HG03108 (cell line): Measurements from ENCODE around the gene DLK2.
"Not testable (repeated sequence)": the region's sequence is repeated elsewhere in the genome, so short reads cannot be mapped to it uniquely, and the experiment has no call there.

Experiments
- ATAC-seq: cut with Tn5 transposase; IDR thresholded peaks from one replicate; pipeline ENCODE4 v1.9.1; 2021; ENCODE audit warnings: moderate library complexity; ENCODE audit not compliant: unreplicated experiment

DLK2 gene

GRCh38 chr6:43455531-43456428 is at the start of gene DLK2:
TSS of gene DLK2 (minus strand) at chr6:43455548. CDS start at chr6:43454825, 723 bp downstream.
- no peak for ATAC-seq

DNA sequence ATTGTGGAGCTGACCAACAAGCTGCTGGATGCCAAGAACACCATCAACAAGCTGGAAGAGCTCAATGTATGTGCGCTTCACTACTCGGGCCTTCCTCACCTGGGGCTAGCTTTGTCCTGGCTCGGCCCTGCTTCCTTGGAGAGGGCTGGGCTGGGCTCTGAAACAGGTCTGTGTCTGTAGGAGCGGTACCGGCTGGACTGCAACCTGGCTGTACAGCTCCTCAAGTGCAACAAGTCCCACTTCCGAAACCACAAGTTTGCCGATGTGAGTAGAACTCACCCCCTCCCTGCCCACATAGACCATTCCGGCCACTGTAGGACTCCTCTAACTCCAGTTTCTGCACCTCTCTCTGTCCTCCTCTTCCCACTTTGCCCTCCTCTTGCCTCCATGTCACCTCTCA is 48.1 kb upstream of the DLK2 start:
- no peak for ATAC-seq

- ATAC-seq, result no peak
Measured at GRCh38 chr6:43502666-43503065, 47.3 kb upstream of the DLK2 start.

DNA sequence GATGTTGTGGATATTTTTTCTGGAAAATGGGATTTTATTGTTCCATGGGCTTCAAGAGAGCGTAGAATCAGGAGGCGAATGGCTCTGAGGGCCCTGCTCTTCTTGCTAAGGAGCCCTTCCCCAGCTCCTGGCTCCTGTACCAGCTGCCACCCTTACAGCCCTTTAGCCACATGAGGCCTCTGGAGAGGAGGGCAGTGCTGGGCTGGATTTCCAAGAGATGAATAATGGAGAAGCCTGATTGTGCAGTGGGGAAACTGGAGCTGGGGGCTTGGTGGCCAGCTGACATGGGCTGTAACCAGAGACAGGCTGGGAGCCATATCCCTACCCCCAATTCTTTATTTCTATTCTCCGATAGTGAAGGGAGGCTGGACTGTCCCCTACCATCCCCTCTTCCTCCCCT is 45.6 kb upstream of the DLK2 start:
- no peak for ATAC-seq

DNA sequence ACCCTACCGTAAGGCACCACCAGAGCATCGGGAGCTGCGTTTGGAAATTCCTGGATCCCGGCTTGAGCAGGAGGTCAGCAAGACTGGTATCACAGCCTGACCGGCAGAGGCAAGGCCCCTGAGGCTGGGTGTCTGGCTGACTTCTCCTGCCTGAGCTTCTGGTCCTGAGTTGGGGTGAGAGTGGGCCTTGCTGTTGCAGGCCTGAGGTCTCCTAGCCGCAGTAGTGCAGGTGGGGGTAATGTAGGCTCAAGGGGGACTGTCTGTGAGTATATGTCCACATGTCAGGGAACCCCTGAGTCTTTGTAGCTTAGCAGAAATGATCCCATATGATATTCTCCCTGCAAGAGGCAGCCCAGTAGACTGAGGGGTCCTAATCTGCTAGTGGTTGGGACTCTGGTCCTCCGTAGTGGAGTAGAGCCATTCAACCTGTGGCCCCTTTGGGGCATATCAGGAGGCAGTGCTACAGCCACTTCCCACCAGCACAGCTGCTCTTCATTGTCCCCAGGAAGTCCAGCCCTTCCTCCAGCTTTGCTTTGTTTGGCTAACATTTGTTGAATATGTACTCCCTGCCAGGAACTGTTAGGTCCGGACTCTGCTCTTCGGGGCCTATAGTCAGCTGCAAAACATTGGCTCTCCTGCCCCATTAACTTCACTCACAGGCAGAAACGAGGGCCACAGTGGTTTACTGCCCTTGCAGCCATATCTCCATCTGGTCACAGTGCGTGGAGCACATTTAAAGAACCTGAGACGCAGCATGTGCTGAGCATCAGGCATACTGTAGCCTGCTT is 43.9 kb upstream of the DLK2 start:
- no peak for ATAC-seq

DNA sequence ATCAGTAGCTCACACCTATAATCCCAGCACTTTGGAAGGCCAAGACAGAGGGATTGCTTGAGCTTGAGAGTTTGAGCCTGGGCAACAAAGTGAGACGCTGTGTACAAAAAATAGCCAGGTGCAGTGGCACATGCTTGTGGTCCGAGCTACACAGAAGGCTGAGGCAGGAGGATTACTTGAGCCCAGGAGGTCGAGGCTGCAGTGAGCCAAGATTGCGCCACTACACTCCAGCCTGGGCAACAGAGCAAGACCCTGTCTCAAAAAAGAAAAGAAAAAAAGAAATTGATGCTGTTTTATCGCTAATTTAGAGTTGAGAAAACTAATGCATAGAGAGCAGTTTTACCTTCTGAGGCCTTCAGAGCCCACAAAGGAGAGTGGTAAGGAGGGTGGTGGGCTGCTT is 42.9 kb upstream of the DLK2 start:
- not testable (repeated sequence) for ATAC-seq

- no peak for ATAC-seq
Measured at GRCh38 chr6:43497689-43498088, 42.3 kb upstream of the DLK2 start.

DNA sequence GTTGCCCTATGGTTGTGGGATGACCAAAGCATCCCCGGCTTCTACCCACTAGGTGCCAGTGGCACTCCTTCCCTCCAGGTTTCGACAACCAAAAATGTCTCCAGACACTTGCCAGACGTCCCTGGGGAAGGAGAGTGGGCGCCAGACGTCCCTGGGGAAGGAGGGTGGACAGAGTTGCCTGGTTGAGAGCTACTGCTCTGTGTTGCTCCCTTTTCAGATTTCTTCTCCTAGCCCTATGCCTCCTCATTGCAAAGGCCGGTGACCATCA is 41.7 kb upstream of the DLK2 start:
- no peak for ATAC-seq

- ATAC-seq, result no peak
Measured at GRCh38 chr6:43496370-43497128, 41.2 kb upstream of the DLK2 start.

DNA sequence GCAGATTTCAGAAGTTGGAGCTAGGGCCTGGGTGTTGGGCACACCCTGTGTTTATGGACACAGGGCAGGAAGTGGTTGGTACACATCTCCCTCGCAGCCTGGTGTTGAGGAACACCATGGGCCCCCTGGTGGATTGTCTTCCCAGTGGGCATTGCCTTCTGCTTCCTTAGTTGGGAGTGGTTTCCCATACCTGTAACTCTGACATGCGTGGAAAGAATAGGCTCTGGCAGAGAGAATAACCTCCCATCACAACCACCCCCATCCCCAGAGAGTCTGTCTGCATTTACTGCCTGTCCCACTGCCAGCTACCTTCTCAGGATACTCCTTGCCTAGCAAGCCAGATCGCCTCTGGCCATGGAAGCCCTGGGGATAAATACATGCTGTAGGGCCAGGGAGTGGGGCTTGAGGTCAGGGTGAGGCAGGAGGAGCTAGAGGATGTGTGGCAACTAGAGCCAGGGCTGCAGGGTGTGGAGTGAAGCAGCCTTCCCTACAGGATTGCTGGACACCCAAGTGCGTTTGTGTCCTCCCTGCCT is 40.1 kb upstream of the DLK2 start:
- ATAC-seq, result no peak

DNA sequence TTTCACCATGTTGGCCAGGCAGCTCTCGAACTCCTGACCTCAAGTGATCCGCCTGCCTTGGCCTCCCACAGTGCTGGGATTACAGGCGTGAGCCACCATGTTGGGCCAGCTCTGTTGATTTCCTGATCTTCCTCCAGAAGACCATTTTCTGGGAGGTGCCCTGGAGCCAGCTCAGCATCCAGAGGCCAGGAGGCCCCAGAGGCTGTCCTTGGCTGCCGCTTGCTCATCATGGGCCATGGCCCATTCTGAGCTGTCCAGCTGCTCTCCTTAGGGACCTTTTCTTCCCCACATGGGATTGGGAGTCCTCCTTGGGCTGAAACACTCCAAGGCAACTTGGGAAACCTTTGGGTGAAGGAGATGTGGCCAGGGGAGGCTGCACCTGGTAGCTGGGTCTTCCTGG is 39.4 kb upstream of the DLK2 start:
- no peak for ATAC-seq

GRCh38 chr6:43494321-43494720 is 39.0 kb upstream of the DLK2 start:
- no peak for ATAC-seq

DNA sequence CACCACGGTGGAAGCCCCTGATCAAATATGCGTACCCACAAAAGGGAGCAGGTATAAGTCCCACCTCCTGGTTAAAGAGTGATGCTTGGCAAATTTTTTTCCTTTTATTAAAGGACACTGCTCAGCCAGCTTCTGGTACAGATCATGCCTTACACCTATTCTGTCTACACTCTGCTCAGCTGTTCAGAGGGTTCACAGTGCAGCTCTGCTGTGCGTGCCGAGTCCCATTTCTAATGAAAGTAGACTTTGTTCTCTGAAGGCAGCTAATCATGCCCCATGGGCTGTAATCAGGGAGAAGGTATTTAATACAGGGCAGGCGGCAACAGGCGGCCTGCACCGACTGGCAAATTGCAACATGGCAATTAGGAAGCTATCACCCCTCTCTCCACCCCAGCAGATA is 38.5 kb upstream of the DLK2 start:
- no peak for ATAC-seq

DNA sequence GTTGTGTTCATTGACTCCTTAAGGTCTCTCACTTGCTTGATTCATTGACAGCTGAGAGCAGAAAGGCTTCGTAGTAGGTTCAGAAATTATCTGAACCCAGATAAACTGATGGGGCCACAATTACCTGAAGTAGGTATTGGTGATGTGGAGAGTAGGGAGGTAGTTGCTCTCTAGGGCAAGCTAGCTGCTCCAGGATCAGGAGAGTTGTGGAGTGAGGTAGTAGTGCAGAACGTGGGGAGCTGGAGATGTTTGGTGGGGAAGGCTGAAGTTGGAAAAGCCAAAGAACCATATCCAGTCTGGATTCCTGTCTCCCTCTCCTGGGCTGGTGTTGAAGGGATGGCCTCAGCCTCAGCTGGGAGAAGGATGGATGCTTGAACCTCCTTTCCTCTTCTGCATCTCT is 37.9 kb upstream of the DLK2 start:
- no peak for ATAC-seq

DNA sequence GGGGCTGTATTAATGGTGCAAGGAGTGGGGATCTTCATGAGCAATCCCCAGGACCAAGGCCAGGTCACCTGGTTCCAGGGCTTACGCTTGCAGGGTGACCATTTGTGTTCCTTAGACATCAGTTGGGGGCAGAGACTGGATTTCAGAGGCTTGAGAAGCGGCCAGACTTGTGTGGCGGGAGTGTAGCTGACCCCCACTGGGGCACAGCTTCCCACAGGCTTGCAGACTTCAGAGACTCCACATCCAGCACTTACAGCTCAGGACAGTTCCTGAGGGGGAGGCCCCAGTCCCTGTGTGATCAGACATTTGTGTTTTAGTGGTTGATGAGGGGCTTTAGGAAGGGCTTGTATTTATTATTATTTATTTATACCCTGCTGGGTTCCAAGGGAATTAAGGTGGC is 37.3 kb upstream of the DLK2 start:
- no peak for ATAC-seq

DNA sequence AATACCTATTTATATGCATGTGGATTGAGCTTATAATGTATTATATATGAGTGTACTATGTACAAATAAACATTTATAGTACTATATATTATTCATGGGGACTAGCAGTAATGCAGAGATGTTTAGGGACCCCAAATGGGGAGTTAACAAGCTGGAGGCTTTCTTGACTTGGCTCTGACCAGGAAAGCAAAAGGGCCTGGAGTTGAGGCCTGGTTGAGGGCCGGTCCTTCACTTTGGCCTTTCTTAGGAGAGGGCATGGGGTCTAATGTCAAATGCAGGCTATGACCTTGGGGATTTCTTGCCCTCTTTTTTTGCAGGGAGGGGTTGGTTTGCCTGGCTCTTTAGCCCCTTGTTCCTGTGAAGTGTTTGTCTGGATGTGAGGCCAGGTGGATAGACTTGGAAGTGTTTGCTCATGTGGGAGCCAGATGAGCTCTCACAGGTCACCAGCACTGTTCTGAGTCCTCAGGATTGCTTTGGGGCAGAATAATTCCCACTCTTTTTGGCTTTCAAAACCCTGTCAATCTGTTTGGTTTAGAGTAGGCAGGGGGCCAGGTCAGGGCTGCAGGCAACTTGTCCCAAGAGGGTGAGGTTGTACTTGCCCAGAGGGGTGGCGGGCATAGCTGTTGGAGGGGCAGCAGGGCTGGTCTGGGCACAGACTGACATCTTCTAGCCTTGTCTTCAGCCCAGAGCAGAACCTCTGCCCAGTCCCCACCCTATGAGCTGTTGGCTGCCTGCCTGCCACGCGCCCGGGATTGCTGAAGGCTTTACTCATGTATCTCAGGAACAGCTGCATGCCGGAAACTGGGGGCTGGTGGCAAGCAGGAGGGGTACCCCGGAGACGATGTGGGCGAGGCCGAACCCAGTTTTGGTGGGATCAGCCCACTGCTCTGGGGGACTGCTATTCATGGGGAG is 36.7 kb upstream of the DLK2 start:
- no peak for ATAC-seq

DNA sequence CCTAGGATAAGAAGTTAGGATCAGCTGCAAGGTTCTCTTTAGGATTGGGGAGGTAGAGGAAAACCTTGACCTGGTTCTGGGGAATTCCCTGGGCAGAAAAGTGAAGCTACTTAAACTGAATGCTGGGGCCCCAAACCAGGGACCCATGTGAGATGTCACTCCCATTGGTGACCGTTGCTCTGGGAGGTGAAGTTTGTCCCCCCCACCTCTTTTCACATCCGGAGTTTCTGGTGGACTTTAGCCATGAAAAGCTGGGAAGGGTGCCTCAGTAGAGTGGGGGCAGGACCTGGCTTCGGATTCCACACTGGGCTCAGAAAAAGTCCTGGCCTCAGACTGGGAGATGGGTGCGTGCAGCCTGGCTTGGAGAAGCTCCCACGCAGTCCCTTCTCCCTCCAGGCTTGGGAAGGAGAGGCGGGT is 35.2 kb upstream of the DLK2 start:
- no peak for ATAC-seq

GRCh38 chr6:43489277-43490072 is 34.1 kb upstream of the DLK2 start:
- no peak for ATAC-seq

- no peak for ATAC-seq
Measured at GRCh38 chr6:43488667-43489276, 33.4 kb upstream of the DLK2 start.
